Testis (tissue), 3 donors: ENCODE results near the gene PLCD3. TPM values are rescaled to one million over a fixed set of nuclear protein-coding genes. Genes with fewer than 3 reads are reported as not detected.

Experiments
- DNase-seq: peaks from one replicate; pipeline ENCODE4 v3.0.0-alpha.2; 2019
- H3K27ac ChIP-seq, 2 donors: fragments of 200-600 bp; sonication (generic); one replicate each; pipeline ENCODE4 v1.5.1; 2019
- H3K27me3 ChIP-seq: fragments of 200-600 bp; sonication (generic); one replicate; pipeline ENCODE4 v1.5.1; 2019
- H3K36me3 ChIP-seq: fragments of 200-600 bp; sonication (generic); one replicate; pipeline ENCODE4 v1.5.1; 2017; ENCODE audit warnings: low read depth; ENCODE audit errors: missing control alignments
- H3K4me1 ChIP-seq: fragments of 200-600 bp; sonication (generic); one replicate; pipeline ENCODE4 v1.5.1; 2019
- H3K4me3 ChIP-seq, 2 donors: fragments of 200-600 bp; sonication (generic); one replicate each; pipeline ENCODE4 v1.5.1; 2017 to 2019
- H3K9me3 ChIP-seq: fragments of 200-600 bp; sonication (generic); one replicate; pipeline ENCODE4 v1.5.1; 2017
- POLR2A ChIP-seq: fragments of 450-650 bp; IDR thresholded peaks from one replicate; pipeline ENCODE4 v1.6.1; 2017; ENCODE audit warnings: antibody characterized with exemption, mild to moderate bottlenecking, moderate library complexity
- WGBS, 2 donors: methylation state at CpG; one replicate each; pipeline ENCODE4 v1.1.5; 2018; 5-methylcytosine and 5-hydroxymethylcytosine counted together
- intact Hi-C: fragments of 100-400 bp; cut with DNase I; formaldehyde crosslinking; loops from one replicate; pipeline ENCODE4 v1.15.1; 2023; ENCODE audit warnings: low total_unique reads
- polyA plus RNA-seq: library from polyadenylated mRNA; stranded (reverse); fragments of 350-450 nt; fragmentation: Illumina TruSeq; extraction: RNeasy Lipid Tissue Mini Kit (QIAGEN cat#74804); gene quantifications from one replicate; pipeline ENCODE4 v1.2.3, GENCODE V29; 2014; ENCODE audit warnings: low read depth, low replicate concordance; ENCODE audit not compliant: insufficient read depth
- total RNA-seq, 2 donors: library from RNA; depleted of rRNA; stranded (reverse); fragments of >200 nt; gene quantifications; one replicate each; pipeline ENCODE4 v1.2.3, GENCODE V29; 2016
- TF ChIP-seq, protein P1 (sequence below), 3 experiments: fragments of 450-650 bp in 2 of 3; fragments of 200-600 bp in 1 of 3; sonication (generic) in 1 of 3; IDR thresholded peaks; one replicate each; pipeline ENCODE4 v1.5.1; 2016 to 2019; ENCODE audit warnings: antibody characterized with exemption in 3 of 3, mild to moderate bottlenecking in 2 of 3, moderate library complexity in 1 of 3

PLCD3 gene
- total and polyA plus RNA-seq, 3 donors from 2014 or later, result 62.2 to 106 (median 86.3) TPM

DNA sequence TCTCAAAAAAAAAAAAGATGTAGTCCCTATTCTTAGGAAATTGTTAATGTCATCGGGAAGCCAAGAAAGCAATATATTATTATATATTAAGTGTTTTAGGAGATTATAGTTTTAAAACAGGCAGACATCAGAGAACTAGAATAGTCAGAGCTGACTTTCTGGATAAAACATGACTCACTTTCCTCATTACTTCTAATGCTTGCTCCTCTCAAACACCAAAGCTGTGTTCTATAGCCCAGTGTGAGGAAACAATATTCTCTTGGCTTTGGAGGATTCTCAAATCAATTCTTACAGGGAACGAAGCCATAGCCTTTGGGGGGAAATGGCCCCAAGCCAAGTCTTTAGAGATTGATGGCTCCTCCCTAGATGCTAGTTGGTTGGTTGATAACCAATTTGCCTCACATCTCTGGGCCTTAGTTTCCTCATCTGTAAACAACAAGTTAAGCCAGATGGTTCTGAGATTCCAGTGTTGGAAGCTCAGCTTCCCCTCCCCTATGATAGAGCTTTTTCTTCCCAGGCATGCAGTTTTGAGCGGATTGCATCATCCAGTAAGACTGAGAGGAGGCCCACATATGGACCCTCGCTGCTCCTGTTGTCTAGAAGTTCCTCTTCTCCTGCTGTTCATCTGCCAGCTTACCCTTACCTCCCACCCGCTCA, 58.8 kb downstream of the PLCD3 start:
- no peaks in the 10 kb centered on the region for H3K36me3 ChIP-seq
- H3K9me3 ChIP-seq, result no peaks in the 10 kb centered on the region
- TF ChIP-seq, protein P1, sequence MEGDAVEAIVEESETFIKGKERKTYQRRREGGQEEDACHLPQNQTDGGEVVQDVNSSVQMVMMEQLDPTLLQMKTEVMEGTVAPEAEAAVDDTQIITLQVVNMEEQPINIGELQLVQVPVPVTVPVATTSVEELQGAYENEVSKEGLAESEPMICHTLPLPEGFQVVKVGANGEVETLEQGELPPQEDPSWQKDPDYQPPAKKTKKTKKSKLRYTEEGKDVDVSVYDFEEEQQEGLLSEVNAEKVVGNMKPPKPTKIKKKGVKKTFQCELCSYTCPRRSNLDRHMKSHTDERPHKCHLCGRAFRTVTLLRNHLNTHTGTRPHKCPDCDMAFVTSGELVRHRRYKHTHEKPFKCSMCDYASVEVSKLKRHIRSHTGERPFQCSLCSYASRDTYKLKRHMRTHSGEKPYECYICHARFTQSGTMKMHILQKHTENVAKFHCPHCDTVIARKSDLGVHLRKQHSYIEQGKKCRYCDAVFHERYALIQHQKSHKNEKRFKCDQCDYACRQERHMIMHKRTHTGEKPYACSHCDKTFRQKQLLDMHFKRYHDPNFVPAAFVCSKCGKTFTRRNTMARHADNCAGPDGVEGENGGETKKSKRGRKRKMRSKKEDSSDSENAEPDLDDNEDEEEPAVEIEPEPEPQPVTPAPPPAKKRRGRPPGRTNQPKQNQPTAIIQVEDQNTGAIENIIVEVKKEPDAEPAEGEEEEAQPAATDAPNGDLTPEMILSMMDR (IDR thresholded peaks at IDR 0.05), result no peak
- TF ChIP-seq POLR2A, result no peak
- 82 to 86% methylated on average over 5 of the region's 5 CpGs for WGBS, 2 donors
- intact Hi-C loops, result no loop called here
- peaks cover 8% of the 10 kb centered on the region for H3K4me1 ChIP-seq
- no peaks in the 10 kb centered on the region for H3K27me3 ChIP-seq
- DNase-seq, result no peak
- H3K4me3 ChIP-seq, result no peak overlapping the region
- no peak overlapping the region for H3K27ac ChIP-seq

DNA sequence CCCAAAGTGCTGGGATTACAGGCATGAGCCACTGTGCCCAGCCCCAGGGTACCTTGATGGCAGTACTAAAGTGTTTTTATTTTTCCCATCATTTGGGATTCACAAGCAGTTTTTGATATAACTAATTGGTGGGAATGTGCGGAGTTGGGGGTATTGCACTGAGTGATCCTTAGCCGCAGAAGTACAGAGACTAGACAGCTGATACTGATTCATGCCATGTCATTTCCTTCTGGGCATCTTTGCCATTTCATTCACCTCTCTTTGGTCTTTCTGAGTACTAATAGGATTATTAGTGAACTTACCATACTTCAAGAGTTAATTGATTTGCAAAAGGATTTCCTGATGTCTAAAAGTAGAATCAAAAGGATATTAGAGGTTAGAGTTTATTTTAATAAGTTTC, 61.5 kb downstream of the PLCD3 start:
- H3K4me3 ChIP-seq, result no peak overlapping the region
- intact Hi-C loops, result no loop called here
- H3K27me3 ChIP-seq, result no peaks in the 10 kb centered on the region
- TF ChIP-seq, protein P1 (IDR thresholded peaks at IDR 0.05), result no peak
- no peak for TF ChIP-seq POLR2A
- H3K36me3 ChIP-seq, result no peaks in the 10 kb centered on the region
- no peak overlapping the region for H3K27ac ChIP-seq
- WGBS, 2 donors, result 96 to 97% methylated on average over 2 of the region's 2 CpGs
- no peak for DNase-seq
- H3K9me3 ChIP-seq, result no peaks in the 10 kb centered on the region
- H3K4me1 ChIP-seq, result no peaks in the 10 kb centered on the region

- WGBS, 2 donors, result 90 to 93% methylated on average over 8 of the region's 8 CpGs
- no peak for DNase-seq
- Histone ChIP-seq H3K36me3 (no peaks in the 10 kb centered on the region), H3K27ac (no peak overlapping the region), H3K4me1 (no peaks in the 10 kb centered on the region), H3K9me3 (no peaks in the 10 kb centered on the region), H3K27me3 (no peaks in the 10 kb centered on the region), H3K4me3 (no peak overlapping the region)
- intact Hi-C loops, result no loop called here
- TF ChIP-seq POLR2A, result no peak
- TF ChIP-seq, protein P1 (IDR thresholded peaks at IDR 0.05), result no peak
Measured at GRCh38 chr17:45070001-45070400, 62.3 kb downstream of the PLCD3 start.

GRCh38 chr17:45067637-45068036, 64.7 kb downstream of the PLCD3 start:
- Histone ChIP-seq H3K36me3 (no peaks in the 10 kb centered on the region), H3K9me3 (no peaks in the 10 kb centered on the region), H3K27me3 (no peaks in the 10 kb centered on the region), H3K4me1 (peaks cover 2% of the 10 kb centered on the region), H3K4me3 (no peak overlapping the region), H3K27ac (peak overlapping the region in 1 of 2 donors; percentile 25)
- DNase-seq, result no peak
- intact Hi-C loops, result no loop called here
- no peak for TF ChIP-seq POLR2A
- TF ChIP-seq, protein P1 (IDR thresholded peaks at IDR 0.05), result no peak
- WGBS, 2 donors, result 51 to 72% methylated on average over 2 of the region's 2 CpGs

DNA sequence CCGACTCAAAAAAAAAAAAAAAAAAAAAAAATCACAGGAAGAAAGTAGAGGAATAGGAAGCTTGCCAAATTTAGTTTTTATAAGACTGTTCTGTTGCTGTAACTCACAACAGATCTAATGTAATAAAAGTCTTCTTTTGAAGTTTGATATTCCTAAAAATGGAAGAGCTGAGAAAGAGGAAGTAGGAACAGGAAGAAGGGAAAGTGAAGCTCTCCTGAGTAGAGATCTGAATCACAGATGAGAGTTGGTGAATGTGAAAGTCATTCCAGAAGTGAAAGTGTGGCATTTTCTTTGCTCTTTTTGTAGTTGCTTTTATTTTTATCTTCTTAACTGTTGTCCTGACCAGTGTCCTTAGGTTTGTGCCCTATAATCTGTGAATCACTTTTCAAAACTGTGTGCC, 69.1 kb downstream of the PLCD3 start:
- Histone ChIP-seq H3K4me3 (no peak overlapping the region), H3K27ac (no peak overlapping the region), H3K36me3 (no peaks in the 10 kb centered on the region), H3K9me3 (no peaks in the 10 kb centered on the region), H3K27me3 (no peaks in the 10 kb centered on the region), H3K4me1 (peaks cover 19% of the 10 kb centered on the region)
- TF ChIP-seq POLR2A, result no peak
- TF ChIP-seq, protein P1 (IDR thresholded peaks at IDR 0.05), result no peak
- DNase-seq, result no peak
- 60 to 88% methylated on average over 1 of the region's 1 CpG for WGBS, 2 donors
- intact Hi-C loops, result no loop called here
